ENCODE measurements around the gene VIPR2.

The VIPR2 gene

DNA sequence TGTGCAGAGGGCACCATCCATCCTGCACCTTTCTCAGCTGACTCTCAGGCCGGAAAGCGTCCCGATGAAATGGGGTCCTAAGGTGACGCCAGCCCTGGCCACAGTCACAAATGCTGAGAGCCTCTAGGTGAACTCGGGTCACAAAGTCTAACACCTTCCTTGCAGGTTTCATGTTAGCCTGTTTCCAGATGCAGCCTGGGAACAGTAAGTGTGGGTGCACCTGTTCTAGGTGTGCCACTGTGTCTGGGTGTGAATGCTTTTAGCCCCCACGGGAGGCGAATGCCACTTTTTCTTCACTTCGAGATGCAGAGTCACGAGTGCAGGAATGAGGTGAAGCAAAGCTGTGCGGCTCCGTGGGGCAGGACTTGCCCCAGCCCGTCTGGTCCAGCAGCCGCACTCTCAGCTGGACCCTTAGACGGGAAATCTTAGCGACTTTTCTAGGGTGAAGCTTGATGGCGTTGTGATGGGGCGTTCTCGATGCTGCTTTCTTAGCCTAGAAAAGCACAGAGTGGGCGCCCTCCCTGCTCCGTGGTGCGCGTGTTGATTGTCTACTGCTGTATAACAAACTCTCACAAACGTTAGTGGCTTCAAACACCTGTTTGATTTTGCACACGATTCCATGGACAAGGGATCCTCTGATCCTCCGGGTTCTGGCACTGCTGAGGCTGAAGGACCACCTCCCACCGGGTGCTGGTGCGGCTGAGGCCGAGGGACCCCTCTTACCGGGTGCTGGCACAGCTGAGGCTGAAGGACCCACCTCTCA lies 13.6 kb upstream of the VIPR2 start:
- DNase-seq (ENCODE audit: low spot score): no peak

DNA sequence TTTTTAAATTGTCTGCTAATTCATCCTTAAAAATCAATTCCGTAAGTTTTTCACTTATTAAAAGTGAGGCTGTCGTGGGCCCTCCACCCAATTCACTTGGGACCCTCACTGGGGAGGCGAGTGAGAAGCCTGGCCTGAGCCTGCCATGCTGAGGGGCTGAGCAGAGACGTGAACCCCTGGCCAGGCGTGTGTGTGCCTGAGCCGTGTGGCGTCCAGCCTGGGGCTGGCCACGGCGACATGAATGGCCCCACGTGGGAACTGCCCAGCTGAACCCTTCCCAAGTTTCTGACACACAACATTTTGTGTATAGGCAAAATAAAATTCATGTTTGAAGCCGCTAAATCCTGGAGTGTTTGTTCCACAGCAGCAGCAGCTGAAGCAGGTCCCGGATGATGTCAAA lies 13.0 kb upstream of the VIPR2 start:
- no peak for DNase-seq (ENCODE audit: low spot score)

GRCh38 chr7:159156436-159157245 lies 12.0 kb upstream of the VIPR2 start:
- DNase-seq (ENCODE audit: low spot score): no peak

GRCh38 chr7:159155410-159155809 lies 10.7 kb upstream of the VIPR2 start:
- no peak for DNase-seq (ENCODE audit: low spot score)

GRCh38 chr7:159154243-159154642 lies 9.6 kb upstream of the VIPR2 start:
- no peak for DNase-seq (ENCODE audit: low spot score)

GRCh38 chr7:159153511-159153910 lies 8.8 kb upstream of the VIPR2 start:
- DNase-seq (ENCODE audit: low spot score): no peak

DNA sequence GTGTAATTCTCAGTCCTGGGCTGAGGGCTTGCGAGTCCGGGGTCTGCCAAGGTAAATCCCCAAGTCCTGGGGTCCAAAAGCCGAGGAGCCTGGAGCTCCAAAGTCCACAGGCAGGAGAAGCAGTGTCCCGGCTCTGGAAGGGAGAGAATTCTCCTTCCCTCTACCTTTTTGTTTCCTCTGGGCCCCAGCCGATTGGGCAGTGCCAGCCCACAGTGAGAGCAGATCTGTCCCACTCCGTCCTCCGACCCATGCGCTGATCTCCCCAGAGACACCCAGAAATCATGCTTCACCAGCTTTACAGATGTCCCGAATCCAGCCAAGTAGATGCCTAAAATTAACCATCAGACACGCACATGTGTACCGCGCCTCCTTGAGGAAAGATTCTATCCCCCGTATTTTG lies 8.1 kb upstream of the VIPR2 start:
- no peak for DNase-seq (ENCODE audit: low spot score)

DNA sequence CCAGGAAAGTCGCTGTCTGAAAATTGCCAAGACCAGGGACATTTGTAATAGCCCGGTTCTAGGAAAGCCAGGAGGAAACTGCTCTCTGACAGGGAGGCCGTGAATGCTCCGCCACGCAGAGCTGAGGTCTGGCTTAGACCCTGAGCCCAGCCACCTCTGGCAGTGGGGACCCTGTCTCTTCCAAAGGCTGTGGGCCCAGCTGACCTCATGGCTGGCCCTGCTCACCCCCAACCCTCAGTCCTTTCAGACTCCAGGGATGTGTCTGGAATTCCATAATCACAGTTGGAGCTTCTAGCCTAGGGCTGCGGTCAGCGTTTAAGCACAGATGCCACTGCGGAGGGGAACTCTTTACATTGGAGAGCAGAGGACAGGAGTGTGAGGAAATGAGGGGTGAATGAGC lies 6.6 kb upstream of the VIPR2 start:
- DNase-seq (ENCODE audit: low spot score): no peak

DNA sequence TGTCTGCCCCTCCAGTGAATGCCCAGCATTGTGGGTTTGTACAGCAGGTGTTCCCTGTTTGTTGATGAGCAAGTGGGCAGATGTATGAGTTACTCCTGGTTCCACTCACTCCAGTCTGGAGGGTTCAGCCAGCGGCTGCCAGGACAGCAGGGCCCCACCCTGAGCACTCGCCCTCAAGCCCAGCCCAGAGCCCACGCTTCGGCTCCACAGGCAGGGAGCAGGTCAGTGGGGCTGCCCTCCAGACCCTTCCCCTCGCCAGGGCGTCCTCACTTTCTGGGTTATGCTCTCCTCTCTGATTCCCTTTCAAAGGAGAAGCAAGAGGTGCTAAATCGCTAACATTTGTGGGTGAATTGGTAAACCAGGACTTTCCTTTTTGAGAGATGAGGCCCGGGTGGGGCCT lies 4.8 kb upstream of the VIPR2 start:
- DNase-seq (ENCODE audit: low spot score): no peak

- no peak for DNase-seq (ENCODE audit: low spot score)
Measured at GRCh38 chr7:159148430-159149395, 4.0 kb upstream of the VIPR2 start.

GRCh38 chr7:159147687-159148086 lies 3.0 kb upstream of the VIPR2 start:
- no peak for DNase-seq (ENCODE audit: low spot score)

DNA sequence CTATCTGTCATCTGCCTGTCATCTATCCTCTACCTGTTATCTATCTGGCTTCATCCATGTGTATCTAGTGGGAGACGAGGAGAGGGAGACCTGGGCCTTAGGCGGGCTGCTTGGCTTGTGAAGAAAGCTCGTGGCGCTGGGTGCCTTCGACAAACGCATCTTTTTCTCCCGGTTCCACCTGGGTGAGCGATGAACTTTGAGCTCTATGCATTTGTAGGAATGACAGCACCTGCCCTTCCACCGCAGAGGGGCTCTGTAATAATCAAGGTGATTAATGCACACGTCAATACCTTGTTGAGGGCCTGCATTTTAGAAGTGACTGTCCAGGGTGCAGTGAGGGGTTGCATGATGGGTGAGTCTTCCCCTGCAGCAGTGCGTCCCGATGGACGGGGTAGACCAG lies 2.6 kb upstream of the VIPR2 start:
- no peak for DNase-seq (ENCODE audit: low spot score)

- DNase-seq (ENCODE audit: low spot score): no peak
Measured at GRCh38 chr7:159146084-159146858, 1.6 kb upstream of the VIPR2 start.

GRCh38 chr7:159145490-159145855 lies 806 bp upstream of the VIPR2 start:
- no peak for DNase-seq (ENCODE audit: low spot score)

DNA sequence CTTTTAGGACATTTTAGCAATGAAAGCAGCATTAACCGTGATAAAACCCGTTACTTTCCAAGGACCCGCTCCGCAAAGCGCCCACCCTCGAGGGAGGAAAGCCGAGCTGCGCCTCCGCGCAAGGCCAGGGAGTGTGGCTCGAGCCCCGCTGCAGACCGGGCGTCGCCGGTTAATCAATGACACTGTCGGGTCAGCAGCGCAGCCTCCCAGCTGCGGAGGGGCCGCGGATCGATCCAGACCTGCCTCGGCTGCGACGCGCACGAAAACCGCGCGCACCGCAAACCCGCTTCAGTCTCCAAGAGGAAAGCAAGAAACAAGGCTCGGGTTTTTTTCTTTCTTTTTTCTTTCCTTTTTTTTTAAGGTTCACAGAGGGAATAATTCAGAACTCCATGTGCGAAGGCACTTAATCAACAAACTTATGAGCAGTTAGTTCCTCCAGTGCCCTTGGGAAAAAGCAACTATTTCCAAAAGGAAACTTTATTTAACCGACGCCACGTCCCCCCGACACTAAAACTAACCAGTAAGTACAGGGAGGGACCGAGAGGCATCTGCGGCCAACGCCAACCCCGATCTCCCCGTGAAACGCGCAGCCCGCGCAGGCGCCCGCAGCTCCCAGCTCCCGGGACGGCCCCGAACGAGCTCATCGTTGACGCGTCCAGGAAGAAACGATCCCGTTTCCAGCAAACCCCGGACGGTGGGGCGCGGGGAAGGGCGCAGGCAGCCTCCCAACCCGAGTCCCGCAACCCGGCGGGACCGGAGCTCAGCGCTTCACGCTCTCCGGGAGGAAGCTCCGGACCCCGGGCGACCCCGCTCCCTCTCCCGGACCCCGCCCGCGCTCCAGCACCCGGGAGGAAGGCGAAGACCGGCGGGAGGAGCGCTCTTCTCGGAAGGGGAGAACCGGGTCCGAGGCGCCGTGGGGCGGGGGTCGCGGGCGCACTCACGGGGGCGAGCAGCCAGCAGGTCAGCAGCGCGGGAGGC lies 598 bp downstream of the VIPR2 start:
- no peak for DNase-seq (ENCODE audit: low spot score)

GRCh38 chr7:159142730-159143129 lies 1.9 kb downstream of the VIPR2 start:
- DNase-seq (ENCODE audit: low spot score): no peak

- DNase-seq (ENCODE audit: low spot score): no peak
Measured at GRCh38 chr7:159142199-159142598, 2.5 kb downstream of the VIPR2 start.

- no peak for DNase-seq (ENCODE audit: low spot score)
Measured at GRCh38 chr7:159141660-159142059, 3.0 kb downstream of the VIPR2 start.

DNA sequence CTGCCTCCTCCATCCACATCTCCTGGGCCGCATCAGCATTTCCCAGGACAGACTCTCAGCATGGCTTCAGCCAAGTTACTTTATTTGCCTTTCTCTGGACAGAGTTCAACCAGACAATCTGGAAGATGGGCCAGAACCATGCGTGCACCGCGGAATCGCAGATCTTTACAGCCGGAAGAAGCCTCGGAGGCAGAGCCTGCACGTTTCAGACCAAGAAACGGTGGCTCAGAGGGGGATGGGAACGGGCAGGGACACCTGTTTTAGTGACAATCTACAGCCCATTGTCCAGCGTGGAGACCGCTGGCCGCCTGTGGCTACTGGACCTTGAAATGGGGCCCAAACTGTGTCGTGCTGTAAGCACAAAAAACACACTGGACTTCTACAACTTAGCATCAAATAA lies 3.5 kb downstream of the VIPR2 start:
- DNase-seq (ENCODE audit: low spot score): no peak

- DNase-seq (ENCODE audit: low spot score): no peak
Measured at GRCh38 chr7:159140170-159140910, 4.3 kb downstream of the VIPR2 start.

All from AG08396 (cell line).